Heart right ventricle (tissue), 16 donors: ENCODE results near the gene PCGF6. TPM values are rescaled to one million over a fixed set of nuclear protein-coding genes. Genes with fewer than 3 reads are reported as not detected.

Experiments used
- ATAC-seq, 8 donors: fragments of 200-7000 bp; cut with Tn5 transposase; one replicate each; pipeline ENCODE4 v1.9.1; 2020; ENCODE audit warnings: mild to moderate bottlenecking in 8 of 8, moderate library complexity in 8 of 8, moderate number of reproducible peaks in 1 of 8
- DNase-seq, 2 donors: peaks; one replicate each; pipeline ENCODE4 v3.0.0-alpha.2; 2020
- H3K27ac ChIP-seq, 10 donors: fragments of 200-600 bp; sonication (generic) in 2 of 10; one replicate each; pipeline versions ENCODE4 v1.5.0 to v1.8.0; 2020 to 2022; ENCODE audit warnings: mild to moderate bottlenecking in 3 of 10
- H3K27me3 ChIP-seq, 7 donors: fragments of 200-600 bp; one replicate each; pipeline ENCODE4 v1.8.0; 2021 to 2022; ENCODE audit warnings: mild to moderate bottlenecking in 2 of 7
- H3K36me3 ChIP-seq, 9 donors: fragments of 200-600 bp; sonication (generic) in 1 of 9; one replicate each; pipeline versions ENCODE4 v1.5.0 to v1.8.0; 2020 to 2022; ENCODE audit warnings: mild to moderate bottlenecking in 2 of 9
- H3K4me1 ChIP-seq, 9 donors: fragments of 200-600 bp; sonication (generic) in 1 of 9; one replicate each; pipeline versions ENCODE4 v1.5.0 to v1.8.0; 2020 to 2022; ENCODE audit warnings: mild to moderate bottlenecking in 4 of 9
- H3K4me3 ChIP-seq, 10 donors: fragments of 200-600 bp; sonication (generic) in 2 of 10; one replicate each; pipeline versions ENCODE4 v1.5.0 to v1.8.0; 2020 to 2022; ENCODE audit warnings: mild to moderate bottlenecking in 7 of 10, moderate library complexity in 2 of 10
- H3K9me3 ChIP-seq, 11 donors: fragments of 200-600 bp in 10 of 11; sonication (generic) in 2 of 11; one replicate each; pipeline versions ENCODE4 v1.5.0 to v1.8.0; 2013 to 2022; ENCODE audit warnings: mild to moderate bottlenecking in 2 of 11, control low read depth in 1 of 11, moderate library complexity in 1 of 11
- CTCF ChIP-seq, 9 donors: fragments of 200-600 bp; sonication (generic) in 2 of 9; IDR thresholded peaks; one replicate each; pipeline versions ENCODE4 v1.5.0 to v1.8.0; 2021 to 2022; ENCODE audit warnings: antibody characterized with exemption in 9 of 9, mild to moderate bottlenecking in 5 of 9, moderate library complexity in 1 of 9
- WGBS, 2 donors: extraction: QIAGEN DNeasy Blood & Tissue Kit; methylation state at CpG; one replicate each; pipeline ENCODE4 v1.1.7; 2013; ENCODE audit warnings: inconsistent platforms in 1 of 2; 5-methylcytosine and 5-hydroxymethylcytosine counted together
- intact Hi-C, 10 donors: fragments of 100-400 bp; cut with DNase I; formaldehyde crosslinking; loops; one replicate each; pipeline versions ENCODE4 v1.11.1 to v1.14.2; 2022
- polyA plus RNA-seq, 2 donors: library from polyadenylated mRNA; stranded (reverse); fragments of 200-250 nt; gene quantifications; one replicate each; pipeline ENCODE4 v1.2.3, GENCODE V29; 2013
- total RNA-seq, 10 donors: library from RNA; stranded (reverse); fragmentation: NEBNext Ultra II Directional in 3 of 10; extraction: Animal tissue kit (Norgen Biotek cat#: 25700) in 3 of 10; gene quantifications; one replicate each; pipeline versions ENCODE4 v1.2.1 to v1.2.4, GENCODE V29; 2021 to 2023
- donor health status: Arrhythmogenic right ventricular cardiomyopathy.
- donor health status: ischemic (EF 13 %, LVEDD 7.1; RV severe dilation, severe dysfunction).
- donor health status: healthy with polysubstance abuse.
- donor health status: DM: no; HTN: yes; CAD: no.
- donor health status: DM: no; HTN: no; CAD: no.
- donor health status: ischemic (EF 25% LVEDD 6.9; RV normal size, moderate dysfunction).
- donor health status: ischemic (EF 25% LVEDD 5.7; RV mildly dilated, moderate dysfunction).
- donor health status: healthy.
- donor health status: DM: yes; HTN: yes; CAD: no.
- donor health status: Ischemic cardiomyopathy.
- donor health status: ischemic (EF 35%, LVEDD 5.7; RV mildly dilated, moderate dysfunction).
- donor health status: nonischemic (EF 11% LVEDD 7.7; RV severe dilation, severe dysfunction).
- donor health status: DM: yes; HTN: yes; CAD: no.
- donor health status: PGD.
- donor health status: ischemic (EF 29% LVEDD 5.4; RV normal size, mild dysfunction).
- donor health status: nonischemic (EF 23%, LVEDD 6.1; RV moderate dilation, normal function).

The PCGF6 gene
- total and polyA plus RNA-seq, 12 donors: 5.5 to 8.0 (median 6.5) TPM

GRCh38 chr10:103287992-103288391 is 62.9 kb downstream of the PCGF6 start:
- intact Hi-C loops: no loop called here
- no peak for DNase-seq
- 78 to 86% methylated on average over 5 of the region's 5 CpGs for WGBS, 2 donors
- no peaks in the 10 kb centered on the region for H3K9me3 ChIP-seq
- no peaks in the 10 kb centered on the region for H3K4me1 ChIP-seq
- peaks cover 0 to 76% (median 47%) of the 10 kb centered on the region in 7 donors for H3K27me3 ChIP-seq
- no peak for ATAC-seq
- no peaks in the 10 kb centered on the region for H3K36me3 ChIP-seq
- no peak overlapping the region for H3K27ac ChIP-seq
- no peak for TF ChIP-seq CTCF (IDR thresholded peaks at IDR 0.05)
- H3K4me3 ChIP-seq: no peak overlapping the region

GRCh38 chr10:103284170-103284569 is 66.8 kb downstream of the PCGF6 start:
- H3K27me3 ChIP-seq: peaks cover 0 to 93% (median 72%) of the 10 kb centered on the region in 7 donors
- 74 to 86% methylated on average over 11 of the region's 11 CpGs for WGBS, 2 donors
- no peak for ATAC-seq

GRCh38 chr10:103282961-103283360 is 68.0 kb downstream of the PCGF6 start:
- no peaks in the 10 kb centered on the region for H3K9me3 ChIP-seq
- H3K27ac ChIP-seq: no peak overlapping the region
- 45 to 67% methylated on average over 1 of the region's 1 CpG for WGBS, 2 donors
- H3K4me3 ChIP-seq: no peak overlapping the region
- TF ChIP-seq CTCF (IDR thresholded peaks at IDR 0.05): no peak
- intact Hi-C loops: no loop called here
- no peaks in the 10 kb centered on the region for H3K36me3 ChIP-seq
- H3K27me3 ChIP-seq: peaks cover 5 to 93% (median 72%) of the 10 kb centered on the region in 7 donors
- DNase-seq (no peak), ATAC-seq (no peak)
- peaks cover 0 to 2% (median 0%) of the 10 kb centered on the region in 9 donors for H3K4me1 ChIP-seq

More at GRCh38 chr10:103284170-103284569, 66.8 kb downstream of the PCGF6 start:
- H3K36me3 ChIP-seq: no peaks in the 10 kb centered on the region
- H3K27ac ChIP-seq: no peak overlapping the region
- H3K9me3 ChIP-seq: no peaks in the 10 kb centered on the region
- no peak for TF ChIP-seq CTCF (IDR thresholded peaks at IDR 0.05)
- no peak overlapping the region for H3K4me3 ChIP-seq
- DNase-seq: no peak
- intact Hi-C loops: no loop called here
- no peaks in the 10 kb centered on the region for H3K4me1 ChIP-seq

GRCh38 chr10:103281753-103282152 is 69.2 kb downstream of the PCGF6 start:
- no peak for TF ChIP-seq CTCF (IDR thresholded peaks at IDR 0.05)
- intact Hi-C loops: no loop called here
- DNase-seq (no peak), ATAC-seq (no peak)
- H3K9me3 ChIP-seq: no peaks in the 10 kb centered on the region
- H3K27ac ChIP-seq: no peak overlapping the region
- peaks cover 17 to 93% (median 72%) of the 10 kb centered on the region in 7 donors for H3K27me3 ChIP-seq
- no peaks in the 10 kb centered on the region for H3K36me3 ChIP-seq
- H3K4me1 ChIP-seq: peaks cover 0 to 14% (median 6%) of the 10 kb centered on the region in 9 donors
- no peak overlapping the region for H3K4me3 ChIP-seq
- WGBS, 2 donors: 3 to 4% methylated on average over 14 of the region's 14 CpGs
